ENCODE results near the gene KANSL1.

- no peak for TF ChIP-seq CTCF (IDR thresholded peaks at IDR 0.05)
- TF ChIP-seq EZH2 (IDR thresholded peaks at IDR 0.05; ENCODE audit: borderline replicate concordance, insufficient read depth, low read depth, low read length, poor library complexity, severe bottlenecking) = no peak
Observed at GRCh38 chr17:46148247-46148646, 45.0 kb downstream of the KANSL1 start.
